ENCODE measurements around the gene LRRC74B.
A peak's percentile ranks its signal among the peaks of the same experiment; 100 is the strongest.

The LRRC74B gene

DNA sequence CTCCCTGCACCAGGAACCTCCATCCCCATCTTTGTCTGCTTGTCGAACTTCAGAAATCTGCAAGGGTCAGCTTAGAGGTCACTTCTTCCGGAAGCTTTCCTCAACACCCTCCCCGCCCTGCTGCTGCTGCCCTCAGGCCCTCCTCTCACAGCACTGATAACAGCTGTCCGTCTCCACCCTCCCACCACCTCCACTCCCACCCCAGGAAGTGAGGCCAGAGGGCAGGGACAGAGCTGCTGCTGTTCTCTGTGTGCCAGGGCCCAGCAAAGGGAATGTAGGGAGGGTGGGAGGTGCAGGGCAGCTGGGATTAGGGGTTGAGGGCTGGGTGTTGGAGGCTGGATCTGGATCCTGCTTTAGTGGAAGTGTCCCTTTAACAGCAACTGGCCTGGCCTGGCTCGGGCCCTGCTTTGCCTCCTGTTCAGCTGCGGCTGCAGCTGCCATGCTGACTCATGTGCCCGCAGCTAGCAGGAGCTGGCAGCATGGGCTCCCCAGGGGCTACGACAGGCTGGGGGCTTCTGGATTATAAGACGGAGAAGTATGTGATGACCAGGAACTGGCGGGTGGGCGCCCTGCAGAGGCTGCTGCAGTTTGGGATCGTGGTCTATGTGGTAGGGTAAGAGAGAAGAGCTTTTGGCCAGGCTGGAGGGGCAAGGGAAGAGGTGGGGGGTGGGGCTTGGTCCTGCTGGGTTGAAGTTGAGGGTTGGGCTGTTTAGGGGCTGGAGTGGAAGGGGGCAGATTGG is 30.9 kb upstream of the LRRC74B start, which contains the start of gene P2RX6:
TSS of gene P2RX6 (plus strand) at position 440 of the 740 bp plus-strand sequence. CDS start at position 450, 10 bp downstream.
- DNase-seq: peak; percentile 95

DNA sequence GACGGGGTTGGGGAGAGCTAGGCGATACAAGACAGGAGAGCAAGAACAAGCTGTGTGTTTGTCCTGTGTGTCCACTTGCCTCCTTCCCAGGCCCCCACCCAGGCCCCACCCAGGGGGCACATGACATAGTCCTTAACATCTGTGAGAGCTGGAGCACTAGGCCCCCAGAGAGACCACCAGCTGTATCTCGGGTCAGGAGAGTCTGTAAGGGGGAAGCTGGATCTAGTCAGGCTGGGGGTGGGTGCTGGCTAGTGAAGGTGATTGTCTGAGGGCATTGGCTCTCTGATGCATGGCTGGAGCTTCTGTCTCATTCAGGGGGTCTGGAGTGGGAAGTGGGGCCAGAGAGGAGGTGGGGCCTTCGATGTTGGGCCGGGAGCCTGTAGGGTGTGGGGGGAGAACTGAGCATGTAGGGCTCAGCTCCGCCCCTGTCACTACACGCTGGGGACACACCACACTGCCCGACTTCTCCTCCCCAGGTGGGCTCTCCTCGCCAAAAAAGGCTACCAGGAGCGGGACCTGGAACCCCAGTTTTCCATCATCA is 30.2 kb upstream of the LRRC74B start:
- no peak for DNase-seq

DNA sequence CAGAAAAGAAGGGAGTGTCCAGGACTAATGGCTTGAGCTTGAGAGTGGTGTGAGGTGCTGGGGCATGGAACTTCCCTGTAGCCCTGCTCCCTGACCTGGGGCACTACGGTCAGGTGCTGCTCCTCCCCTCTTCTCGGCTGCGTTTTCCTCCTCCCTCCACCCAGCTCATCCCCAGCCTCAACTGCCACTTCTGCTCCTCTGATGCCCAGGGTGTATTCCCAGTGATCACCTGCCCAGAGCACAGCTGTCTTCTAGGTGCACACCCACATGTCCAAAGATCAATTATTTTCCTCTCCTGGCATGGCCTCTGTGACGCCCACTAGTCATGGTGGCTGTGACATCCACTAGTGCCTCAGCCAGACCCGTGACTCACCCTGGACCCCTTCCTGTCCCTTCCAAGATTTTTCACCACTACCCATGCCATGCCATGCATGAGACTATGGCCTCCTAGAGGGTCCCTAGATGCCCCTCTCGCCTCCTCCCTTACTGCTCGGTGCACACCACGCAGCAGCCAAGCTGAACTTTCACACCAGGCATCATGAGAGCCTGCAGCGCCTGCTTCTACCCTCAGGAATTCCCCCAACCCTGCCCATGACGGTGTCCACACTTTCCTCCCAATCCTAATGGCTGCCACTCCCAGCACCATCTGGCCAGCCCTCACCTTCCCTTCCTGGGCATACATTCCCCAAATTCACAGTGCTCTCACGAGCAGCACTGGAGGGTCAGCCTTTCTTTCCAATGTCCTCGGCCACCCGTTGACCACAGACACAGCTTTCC is 28.9 kb upstream of the LRRC74B start:
- DNase-seq: no peak

DNA sequence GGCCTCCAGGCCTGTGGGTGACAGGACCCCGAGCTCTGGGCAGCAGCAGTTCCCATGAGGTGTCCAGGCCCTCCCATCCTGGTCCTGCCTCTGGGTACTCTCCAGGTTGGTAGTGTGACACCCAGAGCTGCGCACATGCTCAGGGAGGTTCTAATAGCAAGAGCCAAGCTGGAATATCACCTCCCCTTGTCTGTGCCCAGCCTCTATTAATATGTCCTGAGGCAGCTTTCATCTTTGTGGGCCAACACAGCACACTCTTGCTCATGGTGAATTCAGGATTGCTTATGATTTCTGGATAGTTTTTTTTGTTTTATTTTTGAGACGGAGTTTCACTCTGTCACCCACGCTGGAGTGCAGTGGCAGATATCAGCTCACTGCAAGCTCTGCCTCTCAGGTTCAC is 27.4 kb upstream of the LRRC74B start:
- no peak for DNase-seq

DNA sequence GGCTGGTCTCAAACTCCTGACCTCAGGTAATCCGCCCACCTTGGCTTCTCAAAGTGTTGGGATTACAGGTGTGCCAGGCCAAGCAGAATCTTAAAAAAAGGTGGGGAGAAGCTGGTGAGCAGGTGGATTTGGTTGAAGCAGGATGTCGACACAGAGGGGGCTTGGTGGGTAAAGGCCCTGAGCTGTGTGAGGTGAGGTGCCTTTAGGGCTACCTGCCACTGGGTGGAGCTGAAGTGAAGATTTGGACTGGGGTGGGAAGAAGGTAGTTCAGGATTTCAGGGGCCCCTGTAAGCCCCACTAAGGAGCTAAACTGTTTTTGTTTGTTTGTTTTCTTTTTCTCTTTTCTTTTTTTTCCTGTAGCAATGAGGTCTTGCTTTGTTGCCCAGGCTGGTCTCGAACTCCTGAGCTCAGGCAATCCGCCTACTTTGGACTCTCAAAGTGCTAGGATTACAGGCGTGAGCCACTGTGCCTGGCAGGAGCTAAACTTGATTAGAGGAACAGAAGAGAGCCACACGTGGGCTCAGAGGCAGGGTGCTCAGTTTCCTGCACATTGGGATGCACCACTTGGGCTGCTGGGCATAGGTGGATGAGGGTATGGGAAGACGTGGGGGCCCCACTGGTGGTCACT is 24.8 kb upstream of the LRRC74B start:
- no peak for DNase-seq

- no peak for DNase-seq
Observed at GRCh38 chr22:21022507-21022906, 23.2 kb upstream of the LRRC74B start.

- DNase-seq: no peak
Observed at GRCh38 chr22:21022955-21023614, 22.7 kb upstream of the LRRC74B start.

DNA sequence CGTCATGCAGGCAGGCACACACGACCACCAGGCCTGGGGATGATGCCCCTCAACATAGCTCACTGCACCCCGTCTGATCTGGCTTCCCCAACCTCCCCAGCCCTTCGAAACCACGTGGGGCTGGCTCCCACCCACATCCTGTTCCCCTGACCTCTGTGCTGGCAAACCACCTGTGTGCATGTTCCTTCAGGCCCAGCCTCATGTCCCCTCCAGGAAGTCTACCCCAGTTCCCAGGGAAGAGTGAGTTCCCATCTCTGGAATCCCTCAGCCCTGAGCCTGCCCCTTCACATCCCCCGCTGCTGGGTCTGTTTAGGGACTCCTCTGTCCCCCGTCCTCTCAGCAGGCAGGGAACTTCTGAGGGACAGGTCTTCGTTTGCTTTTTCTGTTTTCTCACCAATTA is 20.5 kb upstream of the LRRC74B start:
- DNase-seq: no peak

DNA sequence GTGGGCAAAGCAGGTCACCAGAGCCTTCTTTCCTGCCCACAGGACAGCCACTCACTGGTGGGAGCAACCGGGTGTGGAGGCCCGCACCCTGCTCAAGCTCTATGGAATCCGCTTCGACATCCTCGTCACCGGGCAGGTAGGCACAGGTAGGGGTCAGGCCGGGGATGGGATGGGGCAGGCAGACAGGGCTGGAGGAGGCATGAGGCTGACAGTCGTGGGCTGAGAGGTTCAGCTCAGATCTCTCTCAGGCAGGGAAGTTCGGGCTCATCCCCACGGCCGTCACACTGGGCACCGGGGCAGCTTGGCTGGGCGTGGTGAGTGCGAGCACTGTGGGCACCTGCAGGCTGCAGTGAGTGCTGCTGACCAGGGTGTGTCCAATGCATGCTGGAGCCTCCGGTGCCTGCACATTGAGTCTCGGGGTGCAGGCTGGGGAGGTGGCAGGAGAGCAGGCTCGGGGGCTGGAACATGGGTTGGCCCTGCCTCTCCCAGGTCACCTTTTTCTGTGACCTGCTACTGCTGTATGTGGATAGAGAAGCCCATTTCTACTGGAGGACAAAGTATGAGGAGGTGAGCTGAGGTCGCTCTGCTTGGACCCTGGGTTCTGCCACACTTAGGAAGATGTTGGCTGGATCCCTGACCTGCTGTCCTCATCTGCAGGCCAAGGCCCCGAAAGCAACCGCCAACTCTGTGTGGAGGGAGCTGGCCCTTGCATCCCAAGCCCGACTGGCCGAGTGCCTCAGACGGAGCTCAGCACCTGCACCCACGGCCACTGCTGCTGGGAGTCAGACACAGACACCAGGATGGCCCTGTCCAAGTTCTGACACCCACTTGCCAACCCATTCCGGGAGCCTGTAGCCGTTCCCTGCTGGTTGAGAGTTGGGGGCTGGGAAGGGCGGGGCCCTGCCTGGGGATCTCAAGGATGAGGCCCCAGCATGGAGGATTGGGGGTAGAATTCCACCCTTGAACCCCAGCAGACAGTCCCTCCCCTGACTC is 19.7 kb upstream of the LRRC74B start:
- no peak for DNase-seq

DNA sequence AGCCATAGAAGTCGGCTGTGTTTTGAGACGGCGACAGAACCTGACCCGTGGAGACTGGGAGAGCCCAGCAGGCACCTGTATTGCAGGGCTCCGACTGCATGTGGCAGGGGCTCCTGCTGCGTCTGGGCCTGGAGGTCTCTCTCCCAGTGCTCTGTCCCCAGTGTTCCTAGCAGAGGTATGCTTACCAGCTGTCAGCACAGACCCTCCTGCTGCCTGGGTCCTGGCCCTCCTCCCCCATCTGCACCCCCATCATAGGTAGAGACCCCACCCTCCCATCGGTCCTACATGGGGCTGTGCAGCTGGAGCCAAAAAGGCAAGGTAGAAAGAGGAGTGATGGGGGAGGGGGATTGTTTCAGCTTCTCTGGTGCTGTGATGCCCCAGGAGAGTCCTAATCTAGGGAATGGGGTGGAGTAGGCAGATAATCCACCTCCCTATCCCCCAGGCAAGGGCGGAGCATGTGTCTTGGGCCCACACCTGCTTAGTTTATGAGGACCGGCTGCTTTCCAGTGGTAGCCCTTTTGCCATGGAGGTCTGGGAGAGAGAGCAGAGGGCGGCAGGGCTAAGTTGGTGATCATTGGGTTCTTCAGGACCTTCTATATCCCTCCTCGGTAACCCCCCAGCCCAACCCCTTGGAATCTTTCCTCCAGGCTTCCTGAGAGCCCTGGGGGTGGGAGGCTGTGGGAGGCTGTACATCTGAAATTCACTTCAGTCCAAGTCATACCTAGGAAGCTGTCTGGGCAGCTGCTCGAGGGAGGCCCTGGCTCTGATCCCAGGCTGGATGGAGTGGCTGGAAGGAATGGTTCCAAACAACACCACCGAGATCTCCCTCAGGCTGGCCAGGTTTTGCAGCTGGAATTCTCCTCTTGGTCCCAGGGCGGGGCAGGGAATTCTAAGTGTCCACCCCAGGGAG is 18.7 kb upstream of the LRRC74B start:
- no peak for DNase-seq

GRCh38 chr22:21028277-21029251 is 17.2 kb upstream of the LRRC74B start:
- DNase-seq: peak; percentile 44

DNA sequence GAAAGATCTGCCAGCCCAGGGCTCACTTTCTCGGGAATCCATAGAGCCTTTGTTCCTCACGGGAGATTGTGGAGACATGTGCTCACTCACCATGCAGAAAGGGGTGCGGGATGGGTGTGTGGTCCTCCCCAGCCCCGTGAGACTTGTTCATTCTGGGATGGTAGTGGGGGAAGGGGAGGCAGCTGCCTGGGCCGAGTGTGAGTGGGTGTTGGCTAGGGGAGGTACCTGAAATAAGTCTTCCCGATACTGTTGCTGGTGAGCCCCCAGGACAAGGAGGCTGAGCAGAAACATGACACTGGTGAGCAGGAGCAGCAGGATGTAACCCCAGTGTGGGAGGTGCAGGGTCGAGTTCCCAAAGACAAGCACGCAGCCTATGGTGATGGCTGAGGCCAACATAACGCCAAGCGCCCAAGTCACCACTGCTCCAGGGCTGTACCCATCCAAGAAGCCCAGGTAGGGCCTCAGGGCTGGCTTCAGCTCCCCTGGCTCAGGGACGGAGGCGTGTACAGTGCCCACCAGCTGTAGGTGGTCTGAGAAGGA is 16.2 kb upstream of the LRRC74B start:
- DNase-seq: peak; percentile 35

DNA sequence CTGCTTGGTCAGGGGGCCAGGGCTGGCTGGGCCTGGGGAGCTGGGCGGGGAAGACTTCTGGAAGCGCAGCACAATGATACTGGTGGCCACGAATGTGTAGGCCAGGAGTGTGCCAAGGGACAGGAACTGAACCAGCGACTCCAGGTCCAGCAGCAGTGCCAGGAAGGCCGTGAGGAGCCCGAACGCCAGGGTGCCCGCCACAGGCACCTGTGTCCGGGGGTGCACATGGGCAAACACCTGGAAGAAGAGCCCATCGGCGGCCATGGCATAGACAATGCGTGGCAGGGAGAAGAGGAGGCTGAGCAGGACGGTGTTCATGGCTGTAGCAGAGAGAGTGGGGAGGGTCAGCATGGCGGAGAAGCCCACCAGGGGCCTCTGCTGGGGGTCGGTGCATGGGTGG is 15.7 kb upstream of the LRRC74B start:
- peak; percentile 35 for DNase-seq

GRCh38 chr22:21030621-21031544 is 14.9 kb upstream of the LRRC74B start:
- DNase-seq: no peak

GRCh38 chr22:21031545-21032036 is 14.2 kb upstream of the LRRC74B start:
- no peak for DNase-seq

GRCh38 chr22:21032037-21032867 is 13.5 kb upstream of the LRRC74B start, which contains the start of gene SLC7A4:
Gene SLC7A4 (minus strand): TSS chr22:21032561. CDS start chr22:21031812, 749 bp downstream.
- peak; percentile 77 for DNase-seq

Data from islet precursor cell (in vitro differentiated cells).